KMS-11 (cell line): ENCODE measurements around the gene STYX.
A peak's percentile ranks its signal among the peaks of the same experiment; 100 is the strongest.

Experiments used
- H2AFZ ChIP-seq: fragments of 200-600 bp; sonication (generic); 2 replicates; pipeline ENCODE4 v1.6.1; 2016; ENCODE audit warnings: antibody characterized with exemption, mixed run types, low read depth
- H3K27ac ChIP-seq: fragments of 200-600 bp; sonication (generic); 2 replicates; pipeline ENCODE4 v1.6.1; 2016; ENCODE audit warnings: mild to moderate bottlenecking, mixed run types
- H3K27me3 ChIP-seq: fragments of 200-600 bp; sonication (generic); 2 replicates; pipeline ENCODE4 v1.6.1; 2017; ENCODE audit warnings: mild to moderate bottlenecking, low read depth, mixed run types, moderate library complexity; ENCODE audit not compliant: insufficient read depth
- H3K36me3 ChIP-seq: fragments of 200-600 bp; sonication (generic); 2 replicates; pipeline ENCODE4 v1.6.1; 2017; ENCODE audit warnings: mild to moderate bottlenecking, mixed run types; ENCODE audit not compliant: insufficient read depth
- H3K4me1 ChIP-seq: fragments of 200-600 bp; sonication (generic); 2 replicates; pipeline ENCODE4 v1.6.1; 2016; ENCODE audit warnings: mild to moderate bottlenecking, low read depth, mixed run types; ENCODE audit not compliant: poor library complexity, severe bottlenecking
- H3K4me2 ChIP-seq: fragments of 200-600 bp; sonication (generic); 2 replicates; pipeline ENCODE4 v1.7.0; 2016; ENCODE audit warnings: mild to moderate bottlenecking, mixed run types
- H3K4me3 ChIP-seq: fragments of 200-600 bp; sonication (generic); IDR thresholded peaks from 2 replicates; pipeline ENCODE4 v1.6.1; 2017; ENCODE audit warnings: low read depth, low read length, mixed read lengths; ENCODE audit not compliant: insufficient read depth
- H3K79me2 ChIP-seq: fragments of 200-600 bp; sonication (generic); 2 replicates; pipeline ENCODE4 v1.6.1; 2016; ENCODE audit warnings: low read depth, mixed run types; ENCODE audit not compliant: insufficient read depth
- H3K9ac ChIP-seq: fragments of 200-600 bp; sonication (generic); 2 replicates; pipeline ENCODE4 v1.6.1; 2016; ENCODE audit warnings: mild to moderate bottlenecking, mixed run types
- H4K20me1 ChIP-seq: fragments of 200-600 bp; sonication (generic); 2 replicates; pipeline ENCODE4 v1.6.1; 2016; ENCODE audit warnings: mild to moderate bottlenecking, mixed run types; ENCODE audit not compliant: insufficient read depth
- CTCF ChIP-seq: fragments of 200-600 bp; sonication (generic); conservative IDR thresholded peaks from 2 replicates; pipeline ENCODE4 v1.6.1; 2017; ENCODE audit warnings: low read depth, mild to moderate bottlenecking, antibody characterized with exemption, low read length, moderate library complexity, mixed read lengths

The STYX gene

GRCh38 chr14:52692248-52692962, 37.6 kb upstream of the STYX start:
- Histone ChIP-seq H3K79me2 (peaks cover 68% of the 10 kb centered on the region), H4K20me1 (peaks cover 6% of the 10 kb centered on the region), H2AFZ (no peak overlapping the region), H3K36me3 (no peaks in the 10 kb centered on the region), H3K27me3 (no peaks in the 10 kb centered on the region), H3K9ac (no peak overlapping the region), H3K27ac (no peak overlapping the region), H3K4me3 (no peak overlapping the region), H3K4me2 (peak overlapping the region; percentile 13; the same call in 1 of the 2 replicates), H3K4me1 (peaks cover 37% of the 10 kb centered on the region)
- TF ChIP-seq CTCF = no peak

DNA sequence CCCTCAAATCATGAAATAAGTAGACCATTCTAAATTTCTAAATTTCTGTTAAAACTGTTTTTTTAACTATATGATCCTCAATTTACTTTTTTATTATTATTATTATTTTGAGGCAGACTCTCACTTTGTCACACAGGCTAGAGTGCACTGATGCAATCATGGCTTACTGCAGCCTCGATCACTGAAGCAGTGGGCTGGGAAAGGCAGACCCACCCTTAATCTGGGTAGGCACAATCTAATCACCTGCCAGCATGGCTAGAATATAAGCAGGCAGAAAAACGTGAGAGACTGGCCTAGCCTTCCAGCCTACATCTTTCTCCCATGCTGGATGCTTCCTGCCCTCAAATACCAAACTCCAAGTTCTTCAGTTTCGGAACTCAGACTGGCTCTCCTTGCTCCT, 36.9 kb upstream of the STYX start:
- Histone ChIP-seq H3K27me3 (no peaks in the 10 kb centered on the region), H3K4me1 (peaks cover 37% of the 10 kb centered on the region), H3K27ac (no peak overlapping the region), H3K9ac (no peak overlapping the region), H3K79me2 (peaks cover 66% of the 10 kb centered on the region), H3K4me2 (no peak overlapping the region), H3K4me3 (no peak overlapping the region), H3K36me3 (no peaks in the 10 kb centered on the region), H4K20me1 (peaks cover 6% of the 10 kb centered on the region), H2AFZ (no peak overlapping the region)
- no peak for TF ChIP-seq CTCF

GRCh38 chr14:52693532-52693931, 36.4 kb upstream of the STYX start:
- no peak overlapping the region for H2AFZ ChIP-seq
- TF ChIP-seq CTCF = no peak

DNA sequence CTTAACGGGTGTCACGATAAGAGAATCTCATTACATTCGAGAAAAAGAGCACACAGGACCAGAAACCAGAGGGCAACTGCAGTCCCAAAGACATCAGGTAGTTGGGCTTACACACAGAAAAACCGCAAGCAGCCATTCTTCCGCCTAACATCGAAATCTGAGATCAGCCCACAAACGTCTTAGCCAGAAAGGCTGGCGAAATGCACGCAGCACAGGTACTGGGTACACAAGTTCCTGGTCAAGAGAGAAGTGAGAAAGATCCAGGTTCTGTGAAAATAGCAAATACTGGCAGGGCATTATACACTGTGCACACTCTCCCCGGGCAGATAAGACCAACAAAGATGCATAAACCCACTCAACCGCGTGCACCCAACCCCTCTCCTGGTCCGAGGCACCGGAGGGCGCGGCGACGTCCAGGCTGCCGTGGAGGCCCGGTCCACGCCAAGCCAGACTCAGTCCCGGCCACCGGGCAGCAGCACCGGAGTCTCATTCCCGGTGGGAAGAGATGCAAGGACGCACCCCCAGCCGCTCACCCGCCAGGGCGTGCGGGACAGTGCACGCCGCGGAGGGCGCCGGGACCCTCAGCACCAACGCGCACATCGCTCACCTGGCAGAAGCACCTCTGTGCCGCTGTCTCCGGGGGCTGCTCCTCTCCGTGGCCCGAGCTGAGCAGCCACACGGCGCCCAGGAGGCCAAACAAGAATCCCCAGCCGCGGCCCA, 35.0 kb upstream of the STYX start:
- Histone ChIP-seq H4K20me1 (peaks cover 6% of the 10 kb centered on the region), H3K4me1 (peaks cover 36% of the 10 kb centered on the region), H3K79me2 (peaks cover 47% of the 10 kb centered on the region), H3K4me2 (peak overlapping the region; percentile 42), H3K36me3 (no peaks in the 10 kb centered on the region), H3K9ac (peak overlapping the region; percentile 74; the same call in 1 of the 2 replicates), H3K4me3 (no peak overlapping the region), H2AFZ (peak overlapping the region; percentile 45; the same call in 1 of the 2 replicates), H3K27ac (peak overlapping the region; percentile 81), H3K27me3 (no peaks in the 10 kb centered on the region)
- TF ChIP-seq CTCF = no peak

More at GRCh38 chr14:52693532-52693931, 36.4 kb upstream of the STYX start:
- peaks cover 6% of the 10 kb centered on the region for H4K20me1 ChIP-seq
- peak overlapping the region; percentile 42; the same call in 1 of the 2 replicates for H3K4me2 ChIP-seq
- peaks cover 37% of the 10 kb centered on the region for H3K4me1 ChIP-seq
- H3K79me2 ChIP-seq = peaks cover 61% of the 10 kb centered on the region
- H3K27ac ChIP-seq = no peak overlapping the region
- no peaks in the 10 kb centered on the region for H3K36me3 ChIP-seq
- no peak overlapping the region for H3K4me3 ChIP-seq
- H3K9ac ChIP-seq = no peak overlapping the region
- H3K27me3 ChIP-seq = no peaks in the 10 kb centered on the region
